HepG2 (cell line): ENCODE measurements around the gene CIAPIN1. TPM values are rescaled to one million over a fixed set of nuclear protein-coding genes. Genes with fewer than 3 reads are reported as not detected.

Source experiments
- FOSL1 ChIP-seq: sonication (generic); formaldehyde crosslinking; IDR thresholded peaks from 2 replicates; pipeline ENCODE4 v1.9.0; 2021; ENCODE audit warnings: missing genetic modification reagents, borderline replicate concordance
- GTF3A ChIP-seq: sonication (generic); formaldehyde crosslinking; conservative IDR thresholded peaks from 2 replicates; pipeline ENCODE4 v1.4.0; 2020; ENCODE audit warnings: mild to moderate bottlenecking, missing genetic modification reagents
- KAT2B ChIP-seq: fragments of 150-350 bp; IDR thresholded peaks from 2 replicates; pipeline ENCODE4 v1.6.1; 2014; ENCODE audit warnings: low read depth, low read length, borderline replicate concordance
- MBD4 ChIP-seq: IDR thresholded peaks from 2 replicates; pipeline ENCODE4 v1.6.1; 2012; ENCODE audit warnings: low read length, inconsistent platforms, borderline replicate concordance
- MTA1 ChIP-seq: sonication (generic); formaldehyde crosslinking; IDR thresholded peaks from 2 replicates; pipeline ENCODE4 v1.4.0; 2020; ENCODE audit warnings: missing genetic modification reagents, mild to moderate bottlenecking, borderline replicate concordance
- NFE2L2 ChIP-seq: fragments of 150-350 bp; IDR thresholded peaks from 2 replicates; pipeline ENCODE4 v1.6.1; 2014; ENCODE audit warnings: low read length
- SSRP1 ChIP-seq: IDR thresholded peaks from 2 replicates; pipeline ENCODE4 v1.6.1; 2016; ENCODE audit warnings: control low read depth
- TBP ChIP-seq: sonication (generic); formaldehyde crosslinking; IDR thresholded peaks from 2 replicates; pipeline ENCODE4 v1.5.0; 2020; ENCODE audit warnings: missing genetic modification reagents
- polyA plus RNA-seq, 8 experiments: library from polyadenylated mRNA; depleted of rRNA in 3 of 8; stranded (reverse) in 7 of 8; unstranded in 1 of 8; fragments of >200 nt; fragmentation: Illumina TruSeq in 4 of 8; extraction: Trizol in 4 of 8; gene quantifications; 2 replicates each; pipeline versions ENCODE4 v1.2.1 to v1.2.3, GENCODE V29; 2011 to 2016; ENCODE audit warnings: low read depth in 4 of 8, missing spikeins in 1 of 8, mixed read lengths in 1 of 8; ENCODE audit not compliant: insufficient read depth in 1 of 8
- total RNA-seq, 5 experiments: library from RNA; depleted of rRNA; stranded (reverse); fragments of >200 nt; fragmentation: Illumina TruSeq; extraction: Trizol; gene quantifications; 2 replicates each; pipeline ENCODE4 v1.2.3, GENCODE V29; 2016; ENCODE audit warnings: low read depth in 1 of 5
- TF ChIP-seq, protein P1 (sequence below): sonication (generic); formaldehyde crosslinking; IDR thresholded peaks from one replicate; pipeline ENCODE4 v1.5.1; 2020; ENCODE audit warnings: mild to moderate bottlenecking, missing genetic modification reagents; ENCODE audit errors: not compliant biosample characterization
- TF ChIP-seq, protein P2 (sequence below): sonication (generic); formaldehyde crosslinking; IDR thresholded peaks from 2 replicates; pipeline ENCODE4 v1.9.0; 2021; ENCODE audit warnings: mild to moderate bottlenecking, missing genetic modification reagents

The CIAPIN1 gene
- total and polyA plus RNA-seq, 2 of the 13 experiments (the other 11 are each of a cell fraction or from before 2014, with no cell fraction given): 69.3 to 89.7 TPM

DNA sequence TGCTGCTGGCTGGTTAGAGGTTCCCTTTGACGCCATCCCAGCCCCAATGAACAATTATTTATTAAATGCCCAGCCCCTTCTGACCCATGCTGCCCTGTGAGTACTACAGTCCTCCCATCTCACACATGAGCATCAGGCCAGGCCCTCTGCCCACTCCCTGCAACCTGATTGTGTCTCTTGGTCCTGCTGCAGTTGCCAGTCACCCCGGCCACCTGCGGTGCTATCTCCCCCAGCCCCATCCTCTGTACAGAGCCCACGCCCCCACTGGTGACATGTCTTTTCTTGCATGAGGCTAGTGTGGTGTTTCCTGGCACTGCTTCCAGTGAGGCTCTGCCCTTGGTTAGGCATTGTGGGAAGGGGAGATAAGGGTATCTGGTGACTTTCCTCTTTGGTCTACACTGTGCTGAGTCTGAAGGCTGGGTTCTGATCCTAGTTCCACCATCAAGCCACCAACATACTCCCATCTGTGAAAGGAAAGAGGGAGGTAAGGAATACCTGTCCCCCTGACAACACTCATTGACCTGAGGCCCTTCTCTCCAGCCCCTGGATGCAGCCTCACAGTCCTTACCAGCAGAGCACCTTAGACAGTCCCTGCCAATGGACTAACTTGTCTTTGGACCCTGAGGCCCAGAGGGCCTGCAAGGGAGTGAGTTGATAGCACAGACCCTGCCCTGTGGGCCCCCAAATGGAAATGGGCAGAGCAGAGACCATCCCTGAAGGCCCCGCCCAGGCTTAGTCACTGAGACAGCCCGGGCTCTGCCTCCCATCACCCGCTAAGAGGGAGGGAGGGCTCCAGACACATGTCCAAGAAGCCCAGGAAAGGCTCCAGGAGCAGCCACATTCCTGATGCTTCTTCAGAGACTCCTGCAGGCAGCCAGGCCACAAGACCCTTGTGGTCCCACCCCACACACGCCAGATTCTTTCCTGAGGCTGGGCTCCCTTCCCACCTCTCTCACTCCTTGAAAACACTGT lies 63.6 kb downstream of the CIAPIN1 start (continued):
- TF ChIP-seq MTA1 (CRISPR knock-in tag) (peak; percentile 27; the same call in 1 of the 2 replicates), SSRP1 (CRISPR knock-in tag) (no peak), KAT2B (no peak), TBP (CRISPR knock-in tag) (no peak), NFE2L2 (no peak), GTF3A (CRISPR knock-in tag) (peak; percentile 94), MBD4 (peak; percentile 57; the same call in 1 of the 2 replicates), FOSL1 (CRISPR knock-in tag) (0 out of 2 replicates have a peak, but pooled peaks have one; percentile 12)
- TF ChIP-seq, protein P1, sequence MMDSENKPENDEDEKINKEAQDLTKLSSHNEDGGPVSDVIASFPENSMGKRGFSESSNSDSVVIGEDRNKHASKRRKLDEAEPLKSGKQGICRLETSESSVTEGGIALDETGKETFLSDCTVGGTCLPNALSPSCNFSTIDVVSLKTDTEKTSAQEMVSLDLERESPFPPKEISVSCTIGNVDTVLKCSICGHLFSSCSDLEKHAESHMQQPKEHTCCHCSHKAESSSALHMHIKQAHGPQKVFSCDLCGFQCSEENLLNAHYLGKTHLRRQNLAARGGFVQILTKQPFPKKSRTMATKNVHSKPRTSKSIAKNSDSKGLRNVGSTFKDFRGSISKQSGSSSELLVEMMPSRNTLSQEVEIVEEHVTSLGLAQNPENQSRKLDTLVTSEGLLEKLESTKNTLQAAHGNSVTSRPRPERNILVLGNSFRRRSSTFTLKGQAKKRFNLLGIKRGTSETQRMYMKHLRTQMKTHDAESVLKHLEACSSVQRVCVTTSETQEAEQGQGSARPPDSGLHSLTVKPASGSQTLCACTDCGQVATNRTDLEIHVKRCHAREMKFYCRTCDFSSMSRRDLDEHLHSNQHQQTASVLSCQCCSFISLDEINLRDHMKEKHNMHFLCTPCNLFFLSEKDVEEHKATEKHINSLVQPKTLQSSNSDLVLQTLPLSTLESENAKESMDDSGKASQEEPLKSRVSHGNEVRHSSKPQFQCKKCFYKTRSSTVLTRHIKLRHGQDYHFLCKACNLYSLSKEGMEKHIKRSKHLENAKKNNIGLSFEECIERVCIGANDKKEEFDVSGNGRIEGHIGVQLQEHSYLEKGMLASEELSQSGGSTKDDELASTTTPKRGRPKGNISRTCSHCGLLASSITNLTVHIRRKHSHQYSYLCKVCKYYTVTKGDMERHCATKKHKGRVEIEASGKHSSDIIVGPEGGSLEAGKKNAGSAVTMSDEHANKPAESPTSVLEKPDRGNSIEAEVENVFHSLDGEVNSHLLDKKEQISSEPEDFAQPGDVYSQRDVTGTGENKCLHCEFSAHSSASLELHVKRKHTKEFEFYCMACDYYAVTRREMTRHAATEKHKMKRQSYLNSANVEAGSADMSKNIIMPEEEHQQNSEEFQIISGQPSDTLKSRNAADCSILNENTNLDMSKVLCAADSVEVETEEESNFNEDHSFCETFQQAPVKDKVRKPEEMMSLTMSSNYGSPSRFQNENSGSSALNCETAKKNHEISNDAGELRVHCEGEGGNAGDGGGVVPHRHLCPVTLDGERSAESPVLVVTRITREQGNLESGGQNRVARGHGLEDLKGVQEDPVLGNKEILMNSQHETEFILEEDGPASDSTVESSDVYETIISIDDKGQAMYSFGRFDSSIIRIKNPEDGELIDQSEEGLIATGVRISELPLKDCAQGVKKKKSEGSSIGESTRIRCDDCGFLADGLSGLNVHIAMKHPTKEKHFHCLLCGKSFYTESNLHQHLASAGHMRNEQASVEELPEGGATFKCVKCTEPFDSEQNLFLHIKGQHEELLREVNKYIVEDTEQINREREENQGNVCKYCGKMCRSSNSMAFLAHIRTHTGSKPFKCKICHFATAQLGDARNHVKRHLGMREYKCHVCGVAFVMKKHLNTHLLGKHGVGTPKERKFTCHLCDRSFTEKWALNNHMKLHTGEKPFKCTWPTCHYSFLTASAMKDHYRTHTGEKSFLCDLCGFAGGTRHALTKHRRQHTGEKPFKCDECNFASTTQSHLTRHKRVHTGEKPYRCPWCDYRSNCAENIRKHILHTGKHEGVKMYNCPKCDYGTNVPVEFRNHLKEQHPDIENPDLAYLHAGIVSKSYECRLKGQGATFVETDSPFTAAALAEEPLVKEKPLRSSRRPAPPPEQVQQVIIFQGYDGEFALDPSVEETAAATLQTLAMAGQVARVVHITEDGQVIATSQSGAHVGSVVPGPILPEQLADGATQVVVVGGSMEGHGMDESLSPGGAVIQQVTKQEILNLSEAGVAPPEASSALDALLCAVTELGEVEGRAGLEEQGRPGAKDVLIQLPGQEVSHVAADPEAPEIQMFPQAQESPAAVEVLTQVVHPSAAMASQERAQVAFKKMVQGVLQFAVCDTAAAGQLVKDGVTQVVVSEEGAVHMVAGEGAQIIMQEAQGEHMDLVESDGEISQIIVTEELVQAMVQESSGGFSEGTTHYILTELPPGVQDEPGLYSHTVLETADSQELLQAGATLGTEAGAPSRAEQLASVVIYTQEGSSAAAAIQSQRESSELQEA: no peak
- TF ChIP-seq, protein P2, sequence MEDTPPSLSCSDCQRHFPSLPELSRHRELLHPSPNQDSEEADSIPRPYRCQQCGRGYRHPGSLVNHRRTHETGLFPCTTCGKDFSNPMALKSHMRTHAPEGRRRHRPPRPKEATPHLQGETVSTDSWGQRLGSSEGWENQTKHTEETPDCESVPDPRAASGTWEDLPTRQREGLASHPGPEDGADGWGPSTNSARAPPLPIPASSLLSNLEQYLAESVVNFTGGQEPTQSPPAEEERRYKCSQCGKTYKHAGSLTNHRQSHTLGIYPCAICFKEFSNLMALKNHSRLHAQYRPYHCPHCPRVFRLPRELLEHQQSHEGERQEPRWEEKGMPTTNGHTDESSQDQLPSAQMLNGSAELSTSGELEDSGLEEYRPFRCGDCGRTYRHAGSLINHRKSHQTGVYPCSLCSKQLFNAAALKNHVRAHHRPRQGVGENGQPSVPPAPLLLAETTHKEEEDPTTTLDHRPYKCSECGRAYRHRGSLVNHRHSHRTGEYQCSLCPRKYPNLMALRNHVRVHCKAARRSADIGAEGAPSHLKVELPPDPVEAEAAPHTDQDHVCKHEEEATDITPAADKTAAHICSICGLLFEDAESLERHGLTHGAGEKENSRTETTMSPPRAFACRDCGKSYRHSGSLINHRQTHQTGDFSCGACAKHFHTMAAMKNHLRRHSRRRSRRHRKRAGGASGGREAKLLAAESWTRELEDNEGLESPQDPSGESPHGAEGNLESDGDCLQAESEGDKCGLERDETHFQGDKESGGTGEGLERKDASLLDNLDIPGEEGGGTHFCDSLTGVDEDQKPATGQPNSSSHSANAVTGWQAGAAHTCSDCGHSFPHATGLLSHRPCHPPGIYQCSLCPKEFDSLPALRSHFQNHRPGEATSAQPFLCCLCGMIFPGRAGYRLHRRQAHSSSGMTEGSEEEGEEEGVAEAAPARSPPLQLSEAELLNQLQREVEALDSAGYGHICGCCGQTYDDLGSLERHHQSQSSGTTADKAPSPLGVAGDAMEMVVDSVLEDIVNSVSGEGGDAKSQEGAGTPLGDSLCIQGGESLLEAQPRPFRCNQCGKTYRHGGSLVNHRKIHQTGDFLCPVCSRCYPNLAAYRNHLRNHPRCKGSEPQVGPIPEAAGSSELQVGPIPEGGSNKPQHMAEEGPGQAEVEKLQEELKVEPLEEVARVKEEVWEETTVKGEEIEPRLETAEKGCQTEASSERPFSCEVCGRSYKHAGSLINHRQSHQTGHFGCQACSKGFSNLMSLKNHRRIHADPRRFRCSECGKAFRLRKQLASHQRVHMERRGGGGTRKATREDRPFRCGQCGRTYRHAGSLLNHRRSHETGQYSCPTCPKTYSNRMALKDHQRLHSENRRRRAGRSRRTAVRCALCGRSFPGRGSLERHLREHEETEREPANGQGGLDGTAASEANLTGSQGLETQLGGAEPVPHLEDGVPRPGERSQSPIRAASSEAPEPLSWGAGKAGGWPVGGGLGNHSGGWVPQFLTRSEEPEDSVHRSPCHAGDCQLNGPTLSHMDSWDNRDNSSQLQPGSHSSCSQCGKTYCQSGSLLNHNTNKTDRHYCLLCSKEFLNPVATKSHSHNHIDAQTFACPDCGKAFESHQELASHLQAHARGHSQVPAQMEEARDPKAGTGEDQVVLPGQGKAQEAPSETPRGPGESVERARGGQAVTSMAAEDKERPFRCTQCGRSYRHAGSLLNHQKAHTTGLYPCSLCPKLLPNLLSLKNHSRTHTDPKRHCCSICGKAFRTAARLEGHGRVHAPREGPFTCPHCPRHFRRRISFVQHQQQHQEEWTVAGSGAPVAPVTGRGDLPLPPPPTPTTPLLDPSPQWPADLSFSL (CRISPR knock-in tag): 0 out of 2 replicates have a peak, but pooled peaks have one; percentile 25
